Hepatocyte (in vitro differentiated cells): ENCODE results near the gene MVB12B. TPM values are rescaled to one million over a fixed set of nuclear protein-coding genes. Genes with fewer than 3 reads are reported as not detected.

ENCODE experiments used
- DNase-seq: peaks from one replicate; pipeline ENCODE4 v3.0.0-alpha.2; 2016; ENCODE audit warnings: low spot score
- H2AFZ ChIP-seq: fragments of 200-600 bp; sonication (generic); 2 replicates; pipeline ENCODE4 v1.6.0; 2016; ENCODE audit warnings: antibody characterized with exemption, mild to moderate bottlenecking
- H3K27ac ChIP-seq: fragments of 200-600 bp; sonication (generic); 2 replicates; pipeline ENCODE4 v1.5.1; 2016; ENCODE audit warnings: mild to moderate bottlenecking
- H3K27me3 ChIP-seq: fragments of 200-600 bp; sonication (generic); 2 replicates; pipeline ENCODE4 v1.6.1; 2016
- H3K36me3 ChIP-seq: fragments of 200-600 bp; sonication (generic); replicated peaks from 2 replicates; pipeline ENCODE4 v1.5.1; 2016; ENCODE audit warnings: low read depth; ENCODE audit not compliant: insufficient read depth
- H3K4me1 ChIP-seq: fragments of 200-600 bp; sonication (generic); 2 replicates; pipeline ENCODE4 v1.5.1; 2016; ENCODE audit warnings: mild to moderate bottlenecking, moderate library complexity; ENCODE audit not compliant: insufficient read depth
- H3K4me2 ChIP-seq: fragments of 200-600 bp; sonication (generic); 2 replicates; pipeline ENCODE4 v1.6.0; 2016
- H3K4me3 ChIP-seq: fragments of 200-600 bp; sonication (generic); 2 replicates; pipeline ENCODE4 v1.5.1; 2016; ENCODE audit warnings: mild to moderate bottlenecking
- H3K79me2 ChIP-seq: fragments of 200-600 bp; sonication (generic); 2 replicates; pipeline ENCODE4 v1.6.0; 2017; ENCODE audit warnings: mild to moderate bottlenecking
- H3K9me2 ChIP-seq: fragments of 200-600 bp; sonication (generic); replicated peaks from 2 replicates; pipeline ENCODE4 v1.6.0; 2017; ENCODE audit warnings: mild to moderate bottlenecking; ENCODE audit not compliant: insufficient read depth
- H3K9me3 ChIP-seq: fragments of 200-600 bp; sonication (generic); 2 replicates; pipeline ENCODE4 v1.5.1; 2016; ENCODE audit warnings: low read depth, mild to moderate bottlenecking
- H4K20me1 ChIP-seq: fragments of 200-600 bp; sonication (generic); 2 replicates; pipeline ENCODE4 v1.6.0; 2016; ENCODE audit warnings: mild to moderate bottlenecking; ENCODE audit not compliant: insufficient read depth, poor library complexity, severe bottlenecking
- CTCF ChIP-seq: fragments of 200-600 bp; sonication (generic); IDR thresholded peaks from 2 replicates; pipeline ENCODE4 v1.5.1; 2016; ENCODE audit warnings: antibody characterized with exemption, mild to moderate bottlenecking; ENCODE audit not compliant: poor library complexity
- EZH2 ChIP-seq: fragments of 200-600 bp; sonication (generic); IDR thresholded peaks from 2 replicates; pipeline ENCODE4 v1.6.1; 2016; ENCODE audit warnings: antibody characterized with exemption, mild to moderate bottlenecking, borderline replicate concordance
- EZH2phosphoT487 ChIP-seq: fragments of 200-600 bp; sonication (generic); IDR thresholded peaks from one replicate; pipeline ENCODE4 v1.6.1; 2018; ENCODE audit warnings: antibody characterized with exemption, mild to moderate bottlenecking, low read depth, moderate library complexity; ENCODE audit not compliant: unreplicated experiment, severe bottlenecking
- WGBS: methylation state at CpG from one replicate; pipeline ENCODE4 v1.1.6; 2016; ENCODE audit warnings: low lambda C conversion rate; ENCODE audit errors: missing lambda C conversion rate; 5-methylcytosine and 5-hydroxymethylcytosine counted together
- polyA plus RNA-seq: library from polyadenylated mRNA; unstranded; fragments of >200 nt; fragmentation: Nextera tagmentation; extraction: Ambion mirVana; gene quantifications from 2 replicates; pipeline ENCODE4 v1.2.1, GENCODE V29; 2016
- total RNA-seq: library from RNA; depleted of rRNA; stranded (reverse); fragments of >200 nt; gene quantifications from 2 replicates; pipeline ENCODE4 v1.2.3, GENCODE V29; 2014

Gene MVB12B
- total and polyA plus RNA-seq, 2 experiments from 2014 or later: 11.8 to 12.1 TPM

GRCh38 chr9:126384926-126385325 is 58.3 kb downstream of the MVB12B start:
- no peaks in the 10 kb centered on the region for H3K4me1 ChIP-seq
- TF ChIP-seq CTCF (no peak), EZH2phosphoT487 (no peak), EZH2 (no peak)

GRCh38 chr9:126386088-126386487 is 59.5 kb downstream of the MVB12B start:
- DNase-seq: peak; percentile 40
- Histone ChIP-seq H3K4me1 (no peaks in the 10 kb centered on the region), H3K79me2 (no peaks in the 10 kb centered on the region), H3K9me3 (no peaks in the 10 kb centered on the region), H3K9me2 (no peaks in the 10 kb centered on the region), H3K4me2 (no peak overlapping the region), H3K36me3 (no peaks in the 10 kb centered on the region), H3K27ac (no peak overlapping the region), H4K20me1 (no peaks in the 10 kb centered on the region), H3K4me3 (no peak overlapping the region), H3K27me3 (no peaks in the 10 kb centered on the region), H2AFZ (no peak overlapping the region)
- WGBS: 68% methylated on average over 5 of the region's 5 CpGs
- TF ChIP-seq CTCF: peak; percentile 33
- TF ChIP-seq EZH2: no peak

More at GRCh38 chr9:126384926-126385325, 58.3 kb downstream of the MVB12B start:
- Histone ChIP-seq H3K27me3 (no peaks in the 10 kb centered on the region), H3K4me2 (no peak overlapping the region), H4K20me1 (no peaks in the 10 kb centered on the region), H3K27ac (no peak overlapping the region), H3K4me3 (no peak overlapping the region), H3K36me3 (no peaks in the 10 kb centered on the region), H3K9me3 (no peaks in the 10 kb centered on the region), H3K79me2 (no peaks in the 10 kb centered on the region), H3K9me2 (no peaks in the 10 kb centered on the region), H2AFZ (no peak overlapping the region)
- DNase-seq: no peak
- 98% methylated on average over 7 of the region's 7 CpGs for WGBS

GRCh38 chr9:126386776-126387175 is 60.1 kb downstream of the MVB12B start:
- WGBS: 92% methylated on average over 6 of the region's 6 CpGs
- no peak for DNase-seq
- Histone ChIP-seq H4K20me1 (no peaks in the 10 kb centered on the region), H3K36me3 (no peaks in the 10 kb centered on the region), H3K79me2 (no peaks in the 10 kb centered on the region), H3K27ac (no peak overlapping the region), H3K9me2 (no peaks in the 10 kb centered on the region), H3K9me3 (no peaks in the 10 kb centered on the region), H2AFZ (no peak overlapping the region), H3K27me3 (no peaks in the 10 kb centered on the region), H3K4me3 (no peak overlapping the region), H3K4me2 (no peak overlapping the region), H3K4me1 (no peaks in the 10 kb centered on the region)
- TF ChIP-seq EZH2: no peak
- no peak for TF ChIP-seq CTCF
- no peak for TF ChIP-seq EZH2phosphoT487
